Rectal smooth muscle tissue (tissue), 1 donor: Measurements from ENCODE around the gene TTC34.
"Not testable (repeated sequence)": the region's sequence is repeated elsewhere in the genome, so short reads cannot be mapped to it uniquely, and the experiment has no call there.

ENCODE experiments used
- H3K27ac ChIP-seq: one replicate; pipeline ENCODE4 v1.7.0; 2013; ENCODE audit warnings: low read depth, low read length, inconsistent platforms
- H3K27me3 ChIP-seq: one replicate; pipeline ENCODE4 v1.7.0; 2013; ENCODE audit warnings: low read length; ENCODE audit not compliant: control insufficient read depth, insufficient read depth
- H3K36me3 ChIP-seq: one replicate; pipeline ENCODE4 v1.7.0; 2013; ENCODE audit warnings: low read length; ENCODE audit not compliant: control insufficient read depth, insufficient read depth
- H3K4me1 ChIP-seq: one replicate; pipeline ENCODE4 v1.7.0; 2013; ENCODE audit warnings: low read length; ENCODE audit not compliant: control insufficient read depth, insufficient read depth
- H3K4me3 ChIP-seq: one replicate; pipeline ENCODE4 v1.7.0; 2013; ENCODE audit warnings: low read length
- H3K9ac ChIP-seq: one replicate; pipeline ENCODE4 v1.7.0; 2013; ENCODE audit warnings: low read length

Gene TTC34

GRCh38 chr1:2806591-2806990 lies 5.1 kb upstream of the TTC34 start:
- Histone ChIP-seq H3K4me1 (no peaks in the 10 kb centered on the region), H3K27me3 (peaks cover 7% of the 10 kb centered on the region), H3K27ac (no peak overlapping the region), H3K4me3 (no peak overlapping the region), H3K36me3 (no peaks in the 10 kb centered on the region), H3K9ac (no peak overlapping the region)

- no peak overlapping the region for H3K27ac ChIP-seq
- no peaks in the 10 kb centered on the region for H3K36me3 ChIP-seq
- H3K9ac ChIP-seq: no peak overlapping the region
- H3K27me3 ChIP-seq: peaks cover 7% of the 10 kb centered on the region
- no peaks in the 10 kb centered on the region for H3K4me1 ChIP-seq
- no peak overlapping the region for H3K4me3 ChIP-seq
Observed at GRCh38 chr1:2805801-2806430, 4.4 kb upstream of the TTC34 start.

GRCh38 chr1:2804628-2805351 lies 3.3 kb upstream of the TTC34 start:
- Histone ChIP-seq H3K27ac (no peak overlapping the region), H3K9ac (no peak overlapping the region), H3K4me1 (no peaks in the 10 kb centered on the region), H3K27me3 (peaks cover 7% of the 10 kb centered on the region), H3K36me3 (no peaks in the 10 kb centered on the region), H3K4me3 (no peak overlapping the region)

GRCh38 chr1:2803931-2804627 lies 2.6 kb upstream of the TTC34 start:
- peaks cover 7% of the 10 kb centered on the region for H3K27me3 ChIP-seq
- no peaks in the 10 kb centered on the region for H3K4me1 ChIP-seq
- H3K9ac ChIP-seq: no peak overlapping the region
- no peaks in the 10 kb centered on the region for H3K36me3 ChIP-seq
- no peak overlapping the region for H3K4me3 ChIP-seq
- H3K27ac ChIP-seq: no peak overlapping the region

GRCh38 chr1:2803086-2803930 lies 1.8 kb upstream of the TTC34 start:
- H3K27ac ChIP-seq: no peak overlapping the region
- no peak overlapping the region for H3K4me3 ChIP-seq
- H3K27me3 ChIP-seq: peaks cover 7% of the 10 kb centered on the region
- H3K9ac ChIP-seq: no peak overlapping the region
- H3K36me3 ChIP-seq: no peaks in the 10 kb centered on the region
- no peaks in the 10 kb centered on the region for H3K4me1 ChIP-seq

GRCh38 chr1:2802421-2802961 lies 998 bp upstream of the TTC34 start:
- H3K27ac ChIP-seq: no peak overlapping the region
- H3K36me3 ChIP-seq: no peaks in the 10 kb centered on the region
- no peaks in the 10 kb centered on the region for H3K4me1 ChIP-seq
- H3K9ac ChIP-seq: no peak overlapping the region
- H3K4me3 ChIP-seq: no peak overlapping the region
- peaks cover 7% of the 10 kb centered on the region for H3K27me3 ChIP-seq

GRCh38 chr1:2801046-2801445 lies 447 bp downstream of the TTC34 start:
- H3K9ac ChIP-seq: no peak overlapping the region
- H3K27me3 ChIP-seq: peaks cover 3% of the 10 kb centered on the region
- no peak overlapping the region for H3K4me3 ChIP-seq
- no peak overlapping the region for H3K27ac ChIP-seq
- no peaks in the 10 kb centered on the region for H3K4me1 ChIP-seq
- H3K36me3 ChIP-seq: no peaks in the 10 kb centered on the region

GRCh38 chr1:2800664-2801045 lies 838 bp downstream of the TTC34 start:
- Histone ChIP-seq H3K4me1 (no peaks in the 10 kb centered on the region), H3K27ac (no peak overlapping the region), H3K36me3 (no peaks in the 10 kb centered on the region), H3K9ac (no peak overlapping the region), H3K27me3 (peaks cover under 1% of the 10 kb centered on the region), H3K4me3 (no peak overlapping the region)

GRCh38 chr1:2799811-2800663 lies 1.5 kb downstream of the TTC34 start:
- Histone ChIP-seq H3K9ac (no peak overlapping the region), H3K36me3 (no peaks in the 10 kb centered on the region), H3K4me3 (no peak overlapping the region), H3K4me1 (no peaks in the 10 kb centered on the region), H3K27ac (no peak overlapping the region), H3K27me3 (no peaks in the 10 kb centered on the region)

- not testable (repeated sequence) for H3K27ac ChIP-seq, H3K27me3 ChIP-seq, H3K36me3 ChIP-seq, H3K9ac ChIP-seq, H3K4me3 ChIP-seq, H3K4me1 ChIP-seq
Observed at GRCh38 chr1:2798958-2799357, 2.5 kb downstream of the TTC34 start.

GRCh38 chr1:2797741-2798016 lies 3.8 kb downstream of the TTC34 start:
- H3K9ac ChIP-seq: no peak overlapping the region
- H3K4me3 ChIP-seq: no peak overlapping the region
- no peaks in the 10 kb centered on the region for H3K4me1 ChIP-seq
- no peaks in the 10 kb centered on the region for H3K36me3 ChIP-seq
- H3K27me3 ChIP-seq: no peaks in the 10 kb centered on the region
- H3K27ac ChIP-seq: no peak overlapping the region
